HG03571 (cell line): ENCODE results near the gene DUSP22.
"Not testable (repeated sequence)": the region's sequence is repeated elsewhere in the genome, so short reads cannot be mapped to it uniquely, and the experiment has no call there.

Source experiments
- ATAC-seq: cut with Tn5 transposase; IDR thresholded peaks from one replicate; pipeline ENCODE4 v1.9.1; 2021; ENCODE audit not compliant: unreplicated experiment

DUSP22 gene

GRCh38 chr6:279341-280029 lies 12.8 kb upstream of the DUSP22 start:
- ATAC-seq: no peak

GRCh38 chr6:280775-281468 lies 11.4 kb upstream of the DUSP22 start:
- ATAC-seq: no peak

GRCh38 chr6:281469-282103 lies 10.7 kb upstream of the DUSP22 start:
- ATAC-seq: no peak

GRCh38 chr6:282177-282866 lies 10.0 kb upstream of the DUSP22 start:
- ATAC-seq: no peak

- no peak for ATAC-seq
Observed at GRCh38 chr6:282867-283416, 9.3 kb upstream of the DUSP22 start.

GRCh38 chr6:284486-284885 lies 7.8 kb upstream of the DUSP22 start:
- ATAC-seq: no peak

- ATAC-seq: no peak
Observed at GRCh38 chr6:285030-285771, 7.1 kb upstream of the DUSP22 start.

GRCh38 chr6:285902-286301 lies 6.4 kb upstream of the DUSP22 start:
- ATAC-seq: not testable (repeated sequence)

- no peak for ATAC-seq
Observed at GRCh38 chr6:286681-287488, 5.4 kb upstream of the DUSP22 start.

GRCh38 chr6:287489-287860 lies 4.8 kb upstream of the DUSP22 start:
- no peak for ATAC-seq

- no peak for ATAC-seq
Observed at GRCh38 chr6:288866-289265, 3.4 kb upstream of the DUSP22 start.

- no peak for ATAC-seq
Observed at GRCh38 chr6:290111-290922, 2.0 kb upstream of the DUSP22 start.

GRCh38 chr6:291204-291696 lies 1.0 kb upstream of the DUSP22 start:
- no peak for ATAC-seq

GRCh38 chr6:292506-293192 lies 362 bp downstream of the DUSP22 start:
- peak; percentile 16 for ATAC-seq

GRCh38 chr6:293193-294174 lies 1.2 kb downstream of the DUSP22 start:
- ATAC-seq: no peak

GRCh38 chr6:294656-295565 lies 2.6 kb downstream of the DUSP22 start:
- no peak for ATAC-seq
